GM15510 (cell line): Measurements from ENCODE around the gene FYCO1.

Experiments used
- POLR2A ChIP-seq: IDR thresholded peaks from 3 replicates; pipeline ENCODE4 v1.6.1; 2011; ENCODE audit warnings: borderline replicate concordance; ENCODE audit not compliant: insufficient read length; ENCODE audit errors: extremely low read depth

Gene FYCO1

DNA sequence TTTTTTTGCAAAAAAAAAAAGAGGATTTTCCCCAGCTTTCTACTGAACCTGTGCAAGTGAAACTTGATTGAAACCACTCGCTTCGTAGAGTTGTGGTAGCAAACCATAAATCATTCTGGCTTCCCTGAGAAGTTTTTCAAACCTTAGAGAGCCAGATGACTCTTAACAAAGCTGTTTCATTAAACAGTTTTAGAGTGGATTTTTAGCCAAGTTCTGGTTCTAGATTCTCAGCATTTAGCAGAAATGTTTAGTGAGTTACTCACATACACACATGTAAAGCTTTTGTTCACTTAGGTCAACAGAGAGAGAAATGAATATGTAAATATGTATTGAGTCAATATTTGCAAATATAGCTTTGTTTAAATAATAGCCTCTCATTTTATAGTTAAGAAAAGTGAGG, 127.4 kb downstream of the FYCO1 start:
- no peak for TF ChIP-seq POLR2A
